Mesenchymal stem cell (in vitro differentiated cells and primary cell): ENCODE data around the gene XRCC5.

Experiments
- DNase-seq: peaks from one replicate; pipeline ENCODE4 v3.0.0-alpha.2; 2013
- H2AFZ ChIP-seq: one replicate; pipeline ENCODE4 v1.6.1; 2013; ENCODE audit warnings: low read depth, mild to moderate bottlenecking, control low read depth, inconsistent platforms, low read length, moderate library complexity
- H2AK5ac ChIP-seq: 2 replicates; pipeline ENCODE4 v1.6.1; 2013; ENCODE audit warnings: low read length, moderate library complexity, mild to moderate bottlenecking, inconsistent platforms; ENCODE audit not compliant: severe bottlenecking
- H2BK120ac ChIP-seq: one replicate; pipeline ENCODE4 v1.6.1; 2013; ENCODE audit warnings: low read depth, mild to moderate bottlenecking, inconsistent platforms, low read length, moderate library complexity
- H2BK12ac ChIP-seq, 2 experiments: one replicate each; pipeline ENCODE4 v1.6.1; 2013; ENCODE audit warnings: inconsistent platforms in 2 of 2, low read length in 2 of 2, mild to moderate bottlenecking in 2 of 2, moderate library complexity in 2 of 2, control low read depth in 1 of 2
- H2BK15ac ChIP-seq: one replicate; pipeline ENCODE4 v1.6.1; 2013; ENCODE audit warnings: mild to moderate bottlenecking, low read depth, inconsistent platforms; ENCODE audit not compliant: poor library complexity, severe bottlenecking
- H2BK5ac ChIP-seq: 2 replicates; pipeline ENCODE4 v1.6.1; 2013; ENCODE audit warnings: low read depth, mild to moderate bottlenecking, low read length, control low read depth, inconsistent platforms; ENCODE audit not compliant: poor library complexity, severe bottlenecking
- H3K14ac ChIP-seq, 2 experiments: one replicate each; pipeline ENCODE4 v1.6.1; 2013; ENCODE audit warnings: inconsistent platforms in 2 of 2, low read length in 2 of 2, control low read depth in 1 of 2, mild to moderate bottlenecking in 1 of 2, moderate library complexity in 1 of 2
- H3K18ac ChIP-seq, 2 experiments: one replicate each; pipeline ENCODE4 v1.6.1; 2013; ENCODE audit warnings: inconsistent platforms in 2 of 2, low read length in 2 of 2, control low read depth in 1 of 2, low read depth in 1 of 2, mild to moderate bottlenecking in 1 of 2
- H3K23ac ChIP-seq, 2 experiments: one replicate each; pipeline ENCODE4 v1.6.1; 2013; ENCODE audit warnings: inconsistent platforms in 2 of 2, low read length in 2 of 2, mild to moderate bottlenecking in 2 of 2, moderate library complexity in 2 of 2, control low read depth in 1 of 2
- H3K27ac ChIP-seq: 2 replicates; pipeline ENCODE4 v1.5.1; 2013; ENCODE audit warnings: mild to moderate bottlenecking, moderate library complexity, low read length, control low read depth, inconsistent platforms; ENCODE audit not compliant: poor library complexity, severe bottlenecking
- H3K27me3 ChIP-seq, 2 experiments: 2 replicates each; pipeline versions ENCODE4 v1.6.1 to v1.7.0; 2013; ENCODE audit warnings: low read length in 2 of 2, mild to moderate bottlenecking in 2 of 2, moderate library complexity in 2 of 2, control low read depth in 1 of 2, inconsistent platforms in 1 of 2; ENCODE audit not compliant: control insufficient read depth in 1 of 2, insufficient read depth in 1 of 2
- H3K36me3 ChIP-seq, 2 experiments: 2 replicates each; pipeline versions ENCODE4 v1.6.1 to v1.7.0; 2013; ENCODE audit warnings: low read length in 2 of 2, control low read depth in 1 of 2, inconsistent platforms in 1 of 2, low read depth in 1 of 2, mild to moderate bottlenecking in 1 of 2; ENCODE audit not compliant: insufficient read depth in 2 of 2, control insufficient read depth in 1 of 2
- H3K4ac ChIP-seq, 2 experiments: one replicate each; pipeline ENCODE4 v1.6.1; 2013; ENCODE audit warnings: inconsistent platforms in 2 of 2, low read length in 2 of 2, mild to moderate bottlenecking in 2 of 2, moderate library complexity in 2 of 2, control low read depth in 1 of 2, low read depth in 1 of 2
- H3K4me1 ChIP-seq: 2 replicates; pipeline ENCODE4 v1.6.1; 2013; ENCODE audit warnings: low read depth, low read length, control low read depth; ENCODE audit not compliant: control insufficient read depth, insufficient read depth
- H3K4me2 ChIP-seq: 2 replicates; pipeline ENCODE4 v1.6.1; 2013; ENCODE audit warnings: low read length, mild to moderate bottlenecking, inconsistent platforms; ENCODE audit not compliant: poor library complexity, severe bottlenecking
- H3K4me3 ChIP-seq, 2 experiments: 2 replicates each; pipeline versions ENCODE4 v1.5.1 to v1.7.0; 2013; ENCODE audit warnings: low read length in 2 of 2, mild to moderate bottlenecking in 2 of 2, control low read depth in 1 of 2, low read depth in 1 of 2; ENCODE audit not compliant: insufficient read depth in 1 of 2
- H3K79me1 ChIP-seq: replicated peaks from 2 replicates; pipeline ENCODE4 v1.6.1; 2013; ENCODE audit warnings: mild to moderate bottlenecking, control low read depth, low read length, inconsistent platforms; ENCODE audit not compliant: poor library complexity, severe bottlenecking
- H3K9ac ChIP-seq: 2 replicates; pipeline ENCODE4 v1.7.0; 2013; ENCODE audit warnings: mild to moderate bottlenecking, low read length, moderate library complexity
- H3K9me3 ChIP-seq: 2 replicates; pipeline ENCODE4 v1.7.0; 2013; ENCODE audit warnings: mild to moderate bottlenecking, low read length; ENCODE audit not compliant: control insufficient read depth
- H4K8ac ChIP-seq: one replicate; pipeline ENCODE4 v1.6.1; 2013; ENCODE audit warnings: inconsistent platforms, mild to moderate bottlenecking, low read length, moderate library complexity
- H4K91ac ChIP-seq: one replicate; pipeline ENCODE4 v1.6.1; 2013; ENCODE audit warnings: mild to moderate bottlenecking, low read length, inconsistent platforms
- WGBS: methylation state at CpG from one replicate; pipeline ENCODE4 v1.1.7; 2013; ENCODE audit warnings: mixed read lengths; 5-methylcytosine and 5-hydroxymethylcytosine counted together

XRCC5 gene

DNA sequence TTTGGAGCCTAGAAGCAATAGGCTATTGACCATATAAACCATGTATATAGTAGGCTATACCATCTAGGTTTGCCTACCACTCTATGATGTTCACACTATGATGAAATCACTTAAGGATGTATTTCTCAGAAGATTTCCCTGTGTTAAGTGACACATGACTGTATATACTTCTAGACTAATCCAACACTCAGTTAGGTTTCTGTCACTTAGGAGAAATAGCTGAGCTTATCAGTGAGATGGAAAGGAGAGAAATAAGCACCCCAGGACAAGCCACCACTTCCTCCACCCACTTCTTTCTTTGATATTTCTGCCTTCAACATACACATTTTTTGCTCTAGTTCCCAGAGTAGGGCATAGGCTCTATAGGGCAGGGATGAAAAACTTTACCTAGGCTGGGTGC lies 35.4 kb upstream of the XRCC5 start:
- Histone ChIP-seq H3K23ac (no peak overlapping the region), H3K9me3 (no peaks in the 10 kb centered on the region), H3K4ac (no peak overlapping the region), H3K4me2 (no peak overlapping the region), H2BK120ac (no peak overlapping the region), H3K36me3 (no peaks in the 10 kb centered on the region), H3K18ac (no peak overlapping the region), H2BK15ac (no peak overlapping the region), H3K9ac (no peak overlapping the region), H3K4me3 (no peak overlapping the region), H3K27me3 (no peaks in the 10 kb centered on the region), H2BK12ac (no peak overlapping the region), H2AK5ac (no peak overlapping the region), H4K91ac (no peak overlapping the region), H3K4me1 (no peaks in the 10 kb centered on the region), H4K8ac (no peak overlapping the region), H2BK5ac (no peak overlapping the region), H3K27ac (no peak overlapping the region), H3K79me1 (peaks cover 2% of the 10 kb centered on the region), H3K14ac (no peak overlapping the region), H2AFZ (no peak overlapping the region)
- no peak for DNase-seq

DNA sequence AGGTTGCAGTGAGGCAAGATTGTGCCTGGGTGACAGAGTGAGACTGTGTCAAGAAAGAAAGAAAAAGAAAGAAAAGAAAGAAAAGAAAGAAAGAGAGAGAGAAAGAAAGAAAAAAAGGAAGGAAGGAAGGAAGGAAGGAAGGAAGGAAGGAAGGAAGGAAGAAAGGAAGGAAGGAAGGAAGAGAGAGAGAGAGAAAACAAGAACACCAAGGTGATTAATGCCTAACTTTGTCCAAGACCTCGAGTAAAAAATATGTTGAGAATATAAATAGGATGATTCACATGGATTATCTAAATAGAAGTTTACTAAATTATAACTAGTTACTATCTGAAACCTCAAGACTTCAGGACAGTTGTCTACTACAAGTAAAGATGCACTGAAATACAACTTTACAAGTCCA lies 34.8 kb upstream of the XRCC5 start:
- no peak overlapping the region for H2BK15ac ChIP-seq
- H3K18ac ChIP-seq, result no peak overlapping the region
- no peak for DNase-seq
- no peaks in the 10 kb centered on the region for H3K27me3 ChIP-seq
- H3K4me1 ChIP-seq, result no peaks in the 10 kb centered on the region
- 80% methylated on average over 1 of the region's 1 CpG for WGBS
- no peak overlapping the region for H4K91ac ChIP-seq
- H3K9ac ChIP-seq, result no peak overlapping the region
- no peaks in the 10 kb centered on the region for H3K36me3 ChIP-seq
- H2BK120ac ChIP-seq, result no peak overlapping the region
- no peak overlapping the region for H3K4me3 ChIP-seq
- no peak overlapping the region for H2AK5ac ChIP-seq
- no peak overlapping the region for H3K23ac ChIP-seq
- H3K14ac ChIP-seq, result no peak overlapping the region
- no peak overlapping the region for H3K4me2 ChIP-seq
- no peak overlapping the region for H2BK12ac ChIP-seq
- H3K9me3 ChIP-seq, result no peaks in the 10 kb centered on the region
- H3K79me1 ChIP-seq, result peaks cover 2% of the 10 kb centered on the region
- H3K4ac ChIP-seq, result no peak overlapping the region
- H2BK5ac ChIP-seq, result no peak overlapping the region
- no peak overlapping the region for H3K27ac ChIP-seq
- no peak overlapping the region for H4K8ac ChIP-seq
- H2AFZ ChIP-seq, result no peak overlapping the region

DNA sequence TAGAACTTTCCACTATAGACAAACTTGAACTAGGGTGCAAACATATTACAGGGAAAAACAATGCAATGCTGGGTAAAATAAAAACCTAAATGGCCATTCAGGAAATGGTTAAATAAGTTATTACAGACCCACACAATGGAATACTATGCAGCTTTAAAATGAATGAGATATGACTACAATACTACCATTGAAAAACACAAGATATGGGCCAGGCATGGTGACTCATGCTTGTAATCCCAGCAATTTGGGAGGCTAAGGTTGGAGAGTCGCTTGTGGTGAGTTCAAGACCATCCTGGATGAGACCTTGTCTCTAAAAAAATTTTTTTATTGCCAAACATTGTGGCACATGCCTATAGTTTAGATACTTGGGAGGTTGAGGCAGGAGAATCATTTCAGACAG lies 34.4 kb upstream of the XRCC5 start:
- H3K79me1 ChIP-seq, result peaks cover 2% of the 10 kb centered on the region
- no peak overlapping the region for H3K23ac ChIP-seq
- H3K27me3 ChIP-seq, result no peaks in the 10 kb centered on the region
- no peak overlapping the region for H2AFZ ChIP-seq
- no peaks in the 10 kb centered on the region for H3K9me3 ChIP-seq
- H3K14ac ChIP-seq, result no peak overlapping the region
- no peak overlapping the region for H3K27ac ChIP-seq
- no peak overlapping the region for H3K9ac ChIP-seq
- no peak overlapping the region for H3K4ac ChIP-seq
- no peaks in the 10 kb centered on the region for H3K36me3 ChIP-seq
- H3K18ac ChIP-seq, result no peak overlapping the region
- no peak overlapping the region for H2BK15ac ChIP-seq
- no peak overlapping the region for H2BK5ac ChIP-seq
- no peak overlapping the region for H2BK12ac ChIP-seq
- WGBS, result 86% methylated on average over 1 of the region's 1 CpG
- H4K8ac ChIP-seq, result no peak overlapping the region
- no peak overlapping the region for H4K91ac ChIP-seq
- H3K4me1 ChIP-seq, result no peaks in the 10 kb centered on the region
- no peak for DNase-seq
- H2BK120ac ChIP-seq, result no peak overlapping the region
- H2AK5ac ChIP-seq, result no peak overlapping the region
- no peak overlapping the region for H3K4me2 ChIP-seq
- no peak overlapping the region for H3K4me3 ChIP-seq

DNA sequence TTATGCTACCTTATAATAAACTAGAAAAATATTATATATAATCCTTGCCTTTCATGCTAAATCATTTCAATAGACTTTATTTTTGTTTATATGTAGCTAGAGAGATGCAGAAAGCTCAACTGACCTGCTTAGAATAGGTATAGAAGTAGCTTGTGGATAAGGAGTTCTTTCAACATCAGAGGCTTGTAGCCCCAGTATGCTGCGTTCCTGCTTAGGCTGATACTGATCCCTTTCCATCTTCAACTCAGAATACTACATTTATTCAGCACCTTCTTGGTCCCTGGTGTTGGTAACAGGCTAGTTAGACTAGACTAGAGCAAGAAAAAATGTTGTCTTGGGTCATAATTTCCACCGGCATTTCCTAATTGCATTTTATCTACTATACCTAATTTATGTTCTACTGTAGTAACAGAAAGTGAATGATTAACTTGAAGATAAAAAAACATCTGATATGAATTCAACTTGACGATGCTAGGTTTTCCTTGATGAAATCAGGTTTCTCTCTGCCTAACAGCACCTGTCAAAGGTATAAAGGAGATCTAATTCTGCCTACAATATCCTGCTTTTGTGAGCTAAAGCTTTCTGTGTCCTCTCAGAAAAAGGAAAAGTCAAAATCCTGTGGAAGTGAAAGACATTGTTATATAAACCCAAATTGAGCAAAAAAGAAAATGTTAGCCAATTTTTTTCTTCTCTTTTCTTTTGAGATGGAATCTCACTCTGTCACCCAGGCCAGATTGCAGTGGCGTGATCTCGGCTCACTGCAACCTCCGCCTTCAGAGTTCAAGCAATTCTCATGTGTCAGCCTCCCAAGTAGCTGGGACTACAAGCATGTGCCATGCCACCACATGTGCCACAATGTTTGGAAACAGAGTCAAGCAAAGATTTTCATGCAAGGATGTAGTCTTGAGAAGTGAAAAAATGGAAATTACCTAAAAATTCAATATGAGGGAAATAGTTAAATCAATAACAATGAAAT lies 33.4 kb upstream of the XRCC5 start:
- H2BK120ac ChIP-seq, result no peak overlapping the region
- no peak for DNase-seq
- no peaks in the 10 kb centered on the region for H3K36me3 ChIP-seq
- H3K23ac ChIP-seq, result no peak overlapping the region
- no peaks in the 10 kb centered on the region for H3K4me1 ChIP-seq
- H3K18ac ChIP-seq, result no peak overlapping the region
- H2BK12ac ChIP-seq, result no peak overlapping the region
- H3K4me3 ChIP-seq, result no peak overlapping the region
- H3K27me3 ChIP-seq, result no peaks in the 10 kb centered on the region
- no peak overlapping the region for H2AFZ ChIP-seq
- no peak overlapping the region for H2BK5ac ChIP-seq
- H3K4me2 ChIP-seq, result no peak overlapping the region
- H3K9me3 ChIP-seq, result no peaks in the 10 kb centered on the region
- 92% methylated on average over 4 of the region's 6 CpGs for WGBS
- peaks cover 2% of the 10 kb centered on the region for H3K79me1 ChIP-seq
- no peak overlapping the region for H3K27ac ChIP-seq
- H4K91ac ChIP-seq, result no peak overlapping the region
- no peak overlapping the region for H3K9ac ChIP-seq
- no peak overlapping the region for H2AK5ac ChIP-seq
- no peak overlapping the region for H3K4ac ChIP-seq
- no peak overlapping the region for H3K14ac ChIP-seq
- H2BK15ac ChIP-seq, result no peak overlapping the region
- no peak overlapping the region for H4K8ac ChIP-seq
